GM12891 (cell line): ENCODE measurements around the gene SPINT2.

ENCODE experiments used
- PAX5 ChIP-seq: IDR thresholded peaks from 2 replicates; pipeline ENCODE4 v1.6.1; 2011; ENCODE audit warnings: low read length, moderate library complexity, mild to moderate bottlenecking; ENCODE audit not compliant: insufficient read depth, severe bottlenecking
- POLR2A ChIP-seq: IDR thresholded peaks from 2 replicates; pipeline ENCODE4 v1.6.1; 2011; ENCODE audit warnings: low read depth, low read length, control low read depth
- POLR2AphosphoS5 ChIP-seq: IDR thresholded peaks from 2 replicates; pipeline ENCODE4 v1.6.1; 2011; ENCODE audit warnings: low read depth, low read length, control low read depth
- POU2F2 ChIP-seq: IDR thresholded peaks from 2 replicates; pipeline ENCODE4 v1.6.1; 2011; ENCODE audit warnings: low read depth, mild to moderate bottlenecking, control low read depth, low read length, moderate library complexity
- SPI1 ChIP-seq: IDR thresholded peaks from 2 replicates; pipeline ENCODE4 v1.6.1; 2011; ENCODE audit warnings: low read depth, low read length, control low read depth
- TAF1 ChIP-seq: IDR thresholded peaks from 2 replicates; pipeline ENCODE4 v1.6.1; 2011; ENCODE audit warnings: low read depth, low read length, control low read depth

- TF ChIP-seq TAF1 (no peak), POLR2A (no peak), POLR2AphosphoS5 (no peak), SPI1 (no peak), PAX5 (no peak), POU2F2 (no peak)
Measured at GRCh38 chr19:38304352-38304865, 40.0 kb downstream of the SPINT2 start.
